HUES64 (cell line): ENCODE measurements around the gene CLEC14A.

Source experiments
- H3K27ac ChIP-seq: 2 replicates; pipeline ENCODE4 v1.7.0; 2013; ENCODE audit warnings: low read depth, low read length, inconsistent platforms
- H3K27me3 ChIP-seq: 2 replicates; pipeline ENCODE4 v1.6.1; 2013; ENCODE audit warnings: mild to moderate bottlenecking, low read length; ENCODE audit not compliant: insufficient read depth
- H3K36me3 ChIP-seq: 2 replicates; pipeline ENCODE4 v1.6.1; 2013; ENCODE audit warnings: mild to moderate bottlenecking, low read length; ENCODE audit not compliant: insufficient read depth
- H3K4me1 ChIP-seq: 2 replicates; pipeline ENCODE4 v1.6.1; 2013; ENCODE audit warnings: mild to moderate bottlenecking, low read length, moderate library complexity; ENCODE audit not compliant: insufficient read depth
- H3K4me3 ChIP-seq: 2 replicates; pipeline ENCODE4 v1.5.1; 2013; ENCODE audit warnings: mild to moderate bottlenecking, low read length, moderate library complexity
- H3K9ac ChIP-seq: 2 replicates; pipeline ENCODE4 v1.6.1; 2013; ENCODE audit warnings: mild to moderate bottlenecking, low read depth, low read length
- H3K9me3 ChIP-seq: 2 replicates; pipeline ENCODE4 v1.6.1; 2013; ENCODE audit warnings: low read depth, low read length; ENCODE audit not compliant: insufficient read depth
- WGBS: fragments of 150-250, 120-280 bp; methylation state at CpG from one replicate; pipeline ENCODE4 v1.1.7; 2013; ENCODE audit warnings: missing lambda C conversion rate; 5-methylcytosine and 5-hydroxymethylcytosine counted together

Gene CLEC14A

GRCh38 chr14:38278035-38278434, 22.1 kb upstream of the CLEC14A start:
- Histone ChIP-seq H3K9me3 (no peaks in the 10 kb centered on the region), H3K27me3 (no peaks in the 10 kb centered on the region), H3K4me1 (peaks cover 4% of the 10 kb centered on the region; the same call in 1 of the 2 replicates), H3K27ac (no peak overlapping the region), H3K9ac (no peak overlapping the region), H3K4me3 (no peak overlapping the region), H3K36me3 (no peaks in the 10 kb centered on the region)
- 100% methylated on average over 1 of the region's 1 CpG for WGBS

GRCh38 chr14:38262844-38263243, 7.0 kb upstream of the CLEC14A start:
- H3K27ac ChIP-seq, result no peak overlapping the region
- WGBS, result 94% methylated on average over 4 of the region's 4 CpGs
- H3K9ac ChIP-seq, result no peak overlapping the region
- peaks cover 21% of the 10 kb centered on the region for H3K27me3 ChIP-seq
- no peaks in the 10 kb centered on the region for H3K36me3 ChIP-seq
- H3K9me3 ChIP-seq, result no peaks in the 10 kb centered on the region
- no peaks in the 10 kb centered on the region for H3K4me1 ChIP-seq
- no peak overlapping the region for H3K4me3 ChIP-seq

- H3K27me3 ChIP-seq, result peaks cover 34% of the 10 kb centered on the region
- H3K27ac ChIP-seq, result no peak overlapping the region
- 94% methylated on average over 1 of the region's 1 CpG for WGBS
- no peaks in the 10 kb centered on the region for H3K9me3 ChIP-seq
- H3K4me3 ChIP-seq, result no peak overlapping the region
- H3K4me1 ChIP-seq, result no peaks in the 10 kb centered on the region
- H3K36me3 ChIP-seq, result no peaks in the 10 kb centered on the region
- no peak overlapping the region for H3K9ac ChIP-seq
Measured at GRCh38 chr14:38261620-38262019, 5.7 kb upstream of the CLEC14A start.

- H3K4me3 ChIP-seq, result no peak overlapping the region
Measured at GRCh38 chr14:38257507-38257906, 1.6 kb upstream of the CLEC14A start.

DNA sequence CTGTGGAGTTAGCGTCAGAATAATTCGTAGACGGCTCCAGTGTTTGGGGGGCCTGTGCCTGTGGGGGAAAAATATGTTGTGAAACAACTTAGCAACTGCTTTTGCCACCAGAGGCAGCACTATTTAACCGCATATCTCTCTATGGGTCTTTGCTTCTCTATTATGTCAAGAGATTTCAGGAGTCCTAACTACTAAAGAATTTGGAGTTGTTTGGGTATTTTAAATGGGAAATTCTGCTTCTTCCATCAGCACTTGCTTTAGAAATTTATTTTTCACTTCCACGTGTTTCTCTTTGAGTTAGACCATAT, 594 bp upstream of the CLEC14A start:
- Histone ChIP-seq H3K9ac (no peak overlapping the region), H3K4me1 (no peaks in the 10 kb centered on the region), H3K36me3 (no peaks in the 10 kb centered on the region), H3K27me3 (peaks cover 76% of the 10 kb centered on the region), H3K9me3 (no peaks in the 10 kb centered on the region), H3K27ac (no peak overlapping the region), H3K4me3 (peak overlapping the region; percentile 59)
- 42% methylated on average over 3 of the region's 5 CpGs for WGBS

More at GRCh38 chr14:38257507-38257906, 1.6 kb upstream of the CLEC14A start:
- Histone ChIP-seq H3K27ac (no peak overlapping the region), H3K9me3 (no peaks in the 10 kb centered on the region), H3K4me1 (no peaks in the 10 kb centered on the region), H3K36me3 (no peaks in the 10 kb centered on the region), H3K27me3 (peaks cover 72% of the 10 kb centered on the region), H3K9ac (no peak overlapping the region)
- WGBS, result no CpG with 5 or more reads among the region's 2 CpGs

- H3K27me3 ChIP-seq, result peaks cover 71% of the 10 kb centered on the region
- WGBS, result 1% methylated on average over 29 of the region's 29 CpGs
- no peak overlapping the region for H3K27ac ChIP-seq
- peak overlapping the region; percentile 59 for H3K4me3 ChIP-seq
- peak overlapping the region; percentile 14; the same call in 1 of the 2 replicates for H3K9ac ChIP-seq
- H3K36me3 ChIP-seq, result no peaks in the 10 kb centered on the region
- H3K4me1 ChIP-seq, result no peaks in the 10 kb centered on the region
- no peaks in the 10 kb centered on the region for H3K9me3 ChIP-seq
Measured at GRCh38 chr14:38255408-38255672, 553 bp downstream of the CLEC14A start.

DNA sequence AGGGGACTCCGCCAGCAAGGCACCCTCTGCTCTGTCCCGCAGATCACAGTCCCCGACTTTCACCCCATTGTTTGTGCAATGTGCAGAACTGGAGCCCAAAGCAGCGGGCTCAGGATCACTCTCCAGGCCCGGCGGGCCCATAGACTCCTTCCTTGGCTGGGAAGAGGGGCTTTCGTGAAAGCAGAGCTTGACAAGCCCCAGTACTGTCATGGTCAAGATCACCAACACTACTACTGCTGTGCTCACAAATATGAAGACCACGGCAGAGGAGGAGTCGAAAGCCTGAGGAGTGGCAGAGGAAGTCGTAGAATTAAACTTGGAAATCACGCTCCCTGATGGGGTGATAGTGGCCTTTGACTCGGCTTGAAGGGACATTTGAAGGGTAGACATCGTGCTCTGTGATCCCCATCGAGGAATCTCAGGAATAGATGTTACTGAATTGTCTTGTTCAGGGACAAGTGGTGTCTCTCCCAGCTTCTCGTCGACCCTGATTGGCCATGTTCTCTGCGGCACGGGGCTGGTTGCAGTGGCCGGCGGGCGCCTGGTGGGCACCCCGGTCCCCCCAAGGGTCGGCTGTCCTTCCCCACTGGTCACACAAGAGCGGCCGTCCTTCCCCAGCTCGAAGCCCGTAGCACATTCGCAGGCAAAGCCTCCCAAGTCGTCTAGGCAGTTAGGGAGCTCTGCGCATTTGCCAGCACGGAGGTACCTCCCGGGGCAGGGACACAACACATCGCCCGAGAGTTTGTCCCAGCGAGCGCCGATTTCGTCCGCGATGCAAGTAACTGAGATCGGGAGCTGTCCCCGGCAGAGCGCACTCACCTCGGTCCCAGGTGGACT, 1.1 kb downstream of the CLEC14A start:
- Histone ChIP-seq H3K36me3 (no peaks in the 10 kb centered on the region), H3K4me1 (no peaks in the 10 kb centered on the region), H3K4me3 (peak overlapping the region; percentile 59), H3K27ac (no peak overlapping the region), H3K27me3 (peaks cover 66% of the 10 kb centered on the region), H3K9me3 (no peaks in the 10 kb centered on the region), H3K9ac (no peak overlapping the region)
- 23% methylated on average over 44 of the region's 44 CpGs for WGBS

DNA sequence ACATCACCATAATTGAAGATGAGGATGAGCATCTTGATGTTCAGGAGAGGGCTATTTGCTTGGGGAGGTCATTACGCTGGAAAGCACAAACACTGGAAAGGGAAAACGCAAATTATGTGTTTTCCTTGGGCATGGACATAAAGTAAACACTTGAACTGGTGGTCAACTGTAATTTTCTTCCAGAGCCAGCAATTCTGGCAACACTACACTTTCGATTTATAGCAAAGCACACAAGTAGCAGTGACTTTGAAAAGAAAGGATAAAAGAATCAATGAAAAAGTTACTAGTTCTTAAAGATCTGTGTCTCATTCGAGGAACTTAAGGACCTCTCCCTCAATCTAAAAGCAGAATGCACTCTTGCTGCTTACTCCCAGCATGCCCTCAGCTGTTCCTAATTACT, 2.2 kb downstream of the CLEC14A start:
- no peak overlapping the region for H3K4me3 ChIP-seq
- H3K9me3 ChIP-seq, result no peaks in the 10 kb centered on the region
- WGBS, result 88% methylated on average over 3 of the region's 4 CpGs
- no peak overlapping the region for H3K9ac ChIP-seq
- peaks cover 62% of the 10 kb centered on the region for H3K27me3 ChIP-seq
- no peaks in the 10 kb centered on the region for H3K36me3 ChIP-seq
- H3K4me1 ChIP-seq, result no peaks in the 10 kb centered on the region
- H3K27ac ChIP-seq, result no peak overlapping the region

GRCh38 chr14:38252066-38252710, 3.7 kb downstream of the CLEC14A start:
- Histone ChIP-seq H3K4me1 (no peaks in the 10 kb centered on the region), H3K4me3 (no peak overlapping the region), H3K9ac (no peak overlapping the region), H3K27ac (no peak overlapping the region), H3K36me3 (no peaks in the 10 kb centered on the region), H3K9me3 (no peaks in the 10 kb centered on the region), H3K27me3 (peaks cover 54% of the 10 kb centered on the region)
- WGBS, result 96% methylated on average over 4 of the region's 4 CpGs

- no peaks in the 10 kb centered on the region for H3K36me3 ChIP-seq
- no peak overlapping the region for H3K27ac ChIP-seq
- peaks cover 41% of the 10 kb centered on the region for H3K27me3 ChIP-seq
- no peak overlapping the region for H3K9ac ChIP-seq
- H3K9me3 ChIP-seq, result no peaks in the 10 kb centered on the region
- no peak overlapping the region for H3K4me3 ChIP-seq
- H3K4me1 ChIP-seq, result no peaks in the 10 kb centered on the region
Measured at GRCh38 chr14:38250331-38250730, 5.6 kb downstream of the CLEC14A start.

DNA sequence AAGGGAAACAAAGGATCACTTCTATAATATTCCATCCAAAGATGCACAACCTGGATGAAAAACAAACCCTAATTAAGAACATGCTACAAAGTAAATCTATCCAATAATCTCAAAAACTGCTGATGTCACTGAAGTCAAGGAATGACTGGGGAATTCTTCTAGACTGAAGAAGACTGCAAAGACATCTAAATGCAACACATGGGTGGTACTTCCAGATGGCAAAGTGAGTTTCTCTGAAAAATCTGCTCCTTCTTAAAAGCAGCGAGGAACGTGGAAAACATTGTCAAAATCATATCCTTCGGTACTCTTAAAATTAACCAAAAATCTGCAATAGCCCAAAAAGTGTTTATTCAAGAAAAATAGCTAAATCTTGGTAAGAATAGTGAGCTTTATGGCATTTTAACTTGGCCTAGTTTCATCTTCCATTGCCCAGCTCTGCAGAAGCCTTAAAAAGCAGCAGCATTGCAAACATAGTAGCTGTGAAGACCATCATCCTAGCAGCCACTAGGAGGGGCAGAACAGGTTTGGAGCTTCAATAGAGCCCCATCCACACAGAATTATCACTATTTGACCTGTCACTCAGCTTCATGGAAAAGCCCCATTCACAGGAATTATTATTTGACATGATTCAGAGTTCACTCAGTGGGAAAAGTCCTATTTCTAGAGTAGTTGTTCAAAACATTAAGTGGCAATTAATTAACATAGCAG, 7.4 kb downstream of the CLEC14A start:
- no peak overlapping the region for H3K4me3 ChIP-seq
- no peaks in the 10 kb centered on the region for H3K9me3 ChIP-seq
- H3K4me1 ChIP-seq, result no peaks in the 10 kb centered on the region
- no peak overlapping the region for H3K9ac ChIP-seq
- 97% methylated on average over 3 of the region's 3 CpGs for WGBS
- no peaks in the 10 kb centered on the region for H3K36me3 ChIP-seq
- H3K27me3 ChIP-seq, result peaks cover 27% of the 10 kb centered on the region
- no peak overlapping the region for H3K27ac ChIP-seq
